ENCODE data around the gene CHMP4B.

Gene CHMP4B

GRCh38 chr20:33765592-33765991 is 45.6 kb upstream of the CHMP4B start:
- TF ChIP-seq BACH2 (CRISPR knock-in tag; IDR thresholded peaks at IDR 0.05; ENCODE audit: borderline replicate concordance), result no peak
- no peak for TF ChIP-seq OSR1 (CRISPR knock-in tag; IDR thresholded peaks at IDR 0.05)
- no peak for TF ChIP-seq GLIS3 (CRISPR knock-in tag; IDR thresholded peaks at IDR 0.05)
- TF ChIP-seq TOX (CRISPR knock-in tag; IDR thresholded peaks at IDR 0.05; ENCODE audit: borderline replicate concordance), result no peak
- TF ChIP-seq ZNF70 (CRISPR knock-in tag; IDR thresholded peaks at IDR 0.05), result no peak
- no peak for TF ChIP-seq ZNF8 (CRISPR knock-in tag; IDR thresholded peaks at IDR 0.05)
- TF ChIP-seq PPARA (CRISPR knock-in tag; IDR thresholded peaks at IDR 0.05; ENCODE audit: borderline replicate concordance), result no peak
- TF ChIP-seq SNAI2 (CRISPR knock-in tag; IDR thresholded peaks at IDR 0.05), result no peak

GRCh38 chr20:33766686-33767085 is 44.5 kb upstream of the CHMP4B start:
- TF ChIP-seq ZFP30 (CRISPR knock-in tag; IDR thresholded peaks at IDR 0.05), result no peak
- no peak for TF ChIP-seq ARNTL (CRISPR knock-in tag; IDR thresholded peaks at IDR 0.05; ENCODE audit: borderline replicate concordance, low read depth)
- no peak for TF ChIP-seq SNAI2 (CRISPR knock-in tag; IDR thresholded peaks at IDR 0.05)
- TF ChIP-seq CREB5 (CRISPR knock-in tag; IDR thresholded peaks at IDR 0.05; ENCODE audit: low read depth), result no peak
- no peak for TF ChIP-seq OSR1 (CRISPR knock-in tag; IDR thresholded peaks at IDR 0.05)
- TF ChIP-seq BACH2 (CRISPR knock-in tag; IDR thresholded peaks at IDR 0.05; ENCODE audit: borderline replicate concordance), result no peak
- TF ChIP-seq ISL1 (CRISPR knock-in tag; IDR thresholded peaks at IDR 0.05), result no peak
- no peak for TF ChIP-seq CSDC2 (CRISPR knock-in tag; IDR thresholded peaks at IDR 0.05)
- TF ChIP-seq ZNF70 (CRISPR knock-in tag; IDR thresholded peaks at IDR 0.05), result no peak
- TF ChIP-seq TSHZ2 (CRISPR knock-in tag; IDR thresholded peaks at IDR 0.05), result no peak
- ATAC-seq, result no peak

More at GRCh38 chr20:33765592-33765991, 45.6 kb upstream of the CHMP4B start:
- no peak for ATAC-seq

GRCh38 chr20:33767777-33768138 is 43.4 kb upstream of the CHMP4B start:
- TF ChIP-seq ZNF8 (CRISPR knock-in tag; IDR thresholded peaks at IDR 0.05) (no peak), ZFP30 (CRISPR knock-in tag; IDR thresholded peaks at IDR 0.05) (no peak), GLIS3 (CRISPR knock-in tag; IDR thresholded peaks at IDR 0.05) (no peak), ARNTL (CRISPR knock-in tag; IDR thresholded peaks at IDR 0.05; ENCODE audit: borderline replicate concordance, low read depth) (no peak), SNAI2 (CRISPR knock-in tag; IDR thresholded peaks at IDR 0.05) (no peak), TCF4 (CRISPR knock-in tag; IDR thresholded peaks at IDR 0.05; ENCODE audit: borderline replicate concordance) (no peak), ZFP3 (CRISPR knock-in tag; IDR thresholded peaks at IDR 0.05) (no peak), OSR1 (CRISPR knock-in tag; IDR thresholded peaks at IDR 0.05) (no peak), ZNF70 (CRISPR knock-in tag; IDR thresholded peaks at IDR 0.05) (no peak), TSHZ2 (CRISPR knock-in tag; IDR thresholded peaks at IDR 0.05) (no peak), PATZ1 (CRISPR knock-in tag; IDR thresholded peaks at IDR 0.05; ENCODE audit: borderline replicate concordance) (no peak), CSRNP3 (CRISPR knock-in tag; IDR thresholded peaks at IDR 0.05) (no peak), TOX (CRISPR knock-in tag; IDR thresholded peaks at IDR 0.05; ENCODE audit: borderline replicate concordance) (no peak), ZNF565 (CRISPR knock-in tag; conservative IDR thresholded peaks at IDR 0.05; ENCODE audit: low read depth) (no peak), POU6F1 (CRISPR knock-in tag; IDR thresholded peaks at IDR 0.05; ENCODE audit: borderline replicate concordance, low read depth) (no peak), BACH2 (CRISPR knock-in tag; IDR thresholded peaks at IDR 0.05; ENCODE audit: borderline replicate concordance) (no peak), ESRRG (CRISPR knock-in tag; IDR thresholded peaks at IDR 0.05) (no peak), ZC3H10 (CRISPR knock-in tag; IDR thresholded peaks at IDR 0.05) (no peak), CSDC2 (CRISPR knock-in tag; IDR thresholded peaks at IDR 0.05) (no peak)
- ATAC-seq, result no peak
